ENCODE results near the gene LMNB1.
"Not testable (repeated sequence)": the region's sequence is repeated elsewhere in the genome, so short reads cannot be mapped to it uniquely, and the experiment has no call there.

Gene LMNB1

GRCh38 chr5:126776499-126777256 is at the start of gene LMNB1:
LMNB1 (plus strand) TSS chr5:126777136; CDS start chr5:126777509, 373 bp downstream.
- peak; percentile 90 for DNase-seq

GRCh38 chr5:126732716-126733115 is 44.2 kb upstream of the LMNB1 start:
- DNase-seq, result no peak

GRCh38 chr5:126734573-126734972 is 42.4 kb upstream of the LMNB1 start:
- not testable (repeated sequence) for DNase-seq

GRCh38 chr5:126736141-126736540 is 40.8 kb upstream of the LMNB1 start:
- no peak for DNase-seq

GRCh38 chr5:126741361-126741760 is 35.6 kb upstream of the LMNB1 start:
- DNase-seq, result no peak

- DNase-seq, result no peak
Observed at GRCh38 chr5:126742425-126742824, 34.5 kb upstream of the LMNB1 start.

- no peak for DNase-seq
Observed at GRCh38 chr5:126744836-126745235, 32.1 kb upstream of the LMNB1 start.

GRCh38 chr5:126745259-126745992 is 31.5 kb upstream of the LMNB1 start:
- no peak for DNase-seq

GRCh38 chr5:126746290-126746689 is 30.6 kb upstream of the LMNB1 start:
- DNase-seq, result no peak

- no peak for DNase-seq
Observed at GRCh38 chr5:126752081-126752785, 24.7 kb upstream of the LMNB1 start.

GRCh38 chr5:126753227-126753626 is 23.7 kb upstream of the LMNB1 start:
- no peak for DNase-seq

- no peak for DNase-seq
Observed at GRCh38 chr5:126754609-126755008, 22.3 kb upstream of the LMNB1 start.

- DNase-seq, result no peak
Observed at GRCh38 chr5:126755593-126755992, 21.3 kb upstream of the LMNB1 start.

GRCh38 chr5:126757713-126758357 is 19.1 kb upstream of the LMNB1 start:
- no peak for DNase-seq

GRCh38 chr5:126763371-126763770 is 13.6 kb upstream of the LMNB1 start:
- no peak for DNase-seq

GRCh38 chr5:126769703-126770102 is 7.2 kb upstream of the LMNB1 start:
- DNase-seq, result no peak

GRCh38 chr5:126773536-126773935 is 3.4 kb upstream of the LMNB1 start:
- not testable (repeated sequence) for DNase-seq

GRCh38 chr5:126774595-126774994 is 2.3 kb upstream of the LMNB1 start:
- DNase-seq, result not testable (repeated sequence)

- DNase-seq, result no peak
Observed at GRCh38 chr5:126777257-126777974, 480 bp downstream of the LMNB1 start.

GRCh38 chr5:126777975-126778674 is 1.2 kb downstream of the LMNB1 start:
- peak; percentile 35 for DNase-seq

GRCh38 chr5:126778675-126779403 is 1.9 kb downstream of the LMNB1 start:
- no peak for DNase-seq

All from KG1 (cell line).